Liver (tissue), 9 donors: ENCODE measurements around the gene ZSCAN22. TPM values are rescaled to one million over a fixed set of nuclear protein-coding genes. Genes with fewer than 3 reads are reported as not detected.

Source experiments
- DNase-seq: peaks from one replicate; pipeline ENCODE4 v3.0.0-alpha.2; 2017; ENCODE audit warnings: low spot score
- H3K27ac ChIP-seq, 2 donors: one replicate each; pipeline ENCODE4 v1.7.0; 2013; ENCODE audit warnings: inconsistent platforms in 2 of 2, low read length in 2 of 2, control low read depth in 1 of 2, low read depth in 1 of 2, mild to moderate bottlenecking in 1 of 2
- H3K27me3 ChIP-seq, 4 donors: one replicate each; pipeline versions ENCODE4 v1.6.1 to v1.7.0; 2013; ENCODE audit warnings: low read length in 3 of 4, inconsistent platforms in 1 of 4, mild to moderate bottlenecking in 1 of 4, moderate library complexity in 1 of 4; ENCODE audit not compliant: control insufficient read depth in 4 of 4, insufficient read depth in 4 of 4
- H3K36me3 ChIP-seq, 4 donors: one replicate each; pipeline versions ENCODE4 v1.6.1 to v1.7.0; 2013; ENCODE audit warnings: low read length in 3 of 4, mild to moderate bottlenecking in 3 of 4, low read depth in 1 of 4, moderate library complexity in 1 of 4; ENCODE audit not compliant: control insufficient read depth in 4 of 4, insufficient read depth in 3 of 4
- H3K4me1 ChIP-seq, 4 donors: one replicate each; pipeline versions ENCODE4 v1.6.1 to v1.7.0; 2013; ENCODE audit warnings: low read length in 3 of 4, mild to moderate bottlenecking in 3 of 4, moderate library complexity in 1 of 4; ENCODE audit not compliant: control insufficient read depth in 4 of 4, insufficient read depth in 4 of 4
- H3K4me3 ChIP-seq, 3 donors: one replicate each; pipeline versions ENCODE4 v1.6.1 to v1.7.0; 2013; ENCODE audit warnings: low read length in 3 of 3, control low read depth in 1 of 3, low read depth in 1 of 3, mild to moderate bottlenecking in 1 of 3
- H3K9ac ChIP-seq, 2 donors: one replicate each; pipeline ENCODE4 v1.7.0; 2013; ENCODE audit warnings: low read length in 2 of 2, mild to moderate bottlenecking in 2 of 2, moderate library complexity in 2 of 2, control low read depth in 1 of 2, low read depth in 1 of 2
- H3K9me3 ChIP-seq, 4 donors: one replicate each; pipeline versions ENCODE4 v1.6.1 to v1.7.0; 2013; ENCODE audit warnings: low read length in 3 of 4; ENCODE audit not compliant: control insufficient read depth in 4 of 4
- ATF3 ChIP-seq: IDR thresholded peaks from 2 replicates; pipeline ENCODE4 v1.6.1; 2016; ENCODE audit warnings: antibody characterized with exemption
- CTCF ChIP-seq: fragments of 150-350 bp; IDR thresholded peaks from 2 replicates; pipeline ENCODE4 v1.5.1; 2017; ENCODE audit warnings: improper control_type of control experiment, low read depth, low read length; ENCODE audit not compliant: missing input control
- EGR1 ChIP-seq, 2 donors: IDR thresholded peaks; 2 replicates each; pipeline ENCODE4 v1.6.1; 2016 to 2018; ENCODE audit warnings: antibody characterized with exemption in 2 of 2, low read depth in 2 of 2
- FOXA1 ChIP-seq: IDR thresholded peaks from 2 replicates; pipeline ENCODE4 v1.6.1; 2016; ENCODE audit warnings: antibody characterized with exemption
- FOXA2 ChIP-seq: IDR thresholded peaks from 2 replicates; pipeline ENCODE4 v1.6.1; 2016; ENCODE audit warnings: antibody characterized with exemption
- GABPA ChIP-seq, 2 donors: IDR thresholded peaks in 1 of 2; conservative IDR thresholded peaks in 1 of 2; 2 replicates each; pipeline ENCODE4 v1.6.1; 2016; ENCODE audit warnings: antibody characterized with exemption in 2 of 2, mild to moderate bottlenecking in 1 of 2, moderate library complexity in 1 of 2
- HNF4A ChIP-seq, 2 donors: conservative IDR thresholded peaks; 2 replicates each; pipeline ENCODE4 v1.6.1; 2016; ENCODE audit warnings: antibody characterized with exemption in 2 of 2, mild to moderate bottlenecking in 2 of 2
- HNF4G ChIP-seq: IDR thresholded peaks from 2 replicates; pipeline ENCODE4 v1.6.1; 2016; ENCODE audit warnings: antibody characterized with exemption
- JUND ChIP-seq, 2 donors: IDR thresholded peaks; 2 replicates each; pipeline ENCODE4 v1.6.1; 2016; ENCODE audit warnings: antibody characterized with exemption in 2 of 2
- MAX ChIP-seq: IDR thresholded peaks from 2 replicates; pipeline ENCODE4 v1.6.1; 2016; ENCODE audit warnings: antibody characterized with exemption
- NR2F2 ChIP-seq: IDR thresholded peaks from 2 replicates; pipeline ENCODE4 v1.6.1; 2016; ENCODE audit warnings: antibody characterized with exemption
- RAD21 ChIP-seq, 2 donors: IDR thresholded peaks; 2 replicates each; pipeline ENCODE4 v1.6.1; 2016; ENCODE audit warnings: antibody characterized with exemption in 2 of 2, mild to moderate bottlenecking in 2 of 2
- REST ChIP-seq: IDR thresholded peaks from 2 replicates; pipeline ENCODE4 v1.6.1; 2016; ENCODE audit warnings: antibody characterized with exemption, mild to moderate bottlenecking
- RXRA ChIP-seq, 2 donors: IDR thresholded peaks; 2 replicates each; pipeline ENCODE4 v1.6.1; 2017 to 2018; ENCODE audit warnings: antibody characterized with exemption in 2 of 2, mild to moderate bottlenecking in 1 of 2
- SP1 ChIP-seq: IDR thresholded peaks from 2 replicates; pipeline ENCODE4 v1.6.1; 2018; ENCODE audit warnings: antibody characterized with exemption, mild to moderate bottlenecking
- TAF1 ChIP-seq: conservative IDR thresholded peaks from 2 replicates; pipeline ENCODE4 v1.6.1; 2016; ENCODE audit warnings: antibody characterized with exemption, mild to moderate bottlenecking
- YY1 ChIP-seq: IDR thresholded peaks from 2 replicates; pipeline ENCODE4 v1.6.1; 2016; ENCODE audit warnings: antibody characterized with exemption, mild to moderate bottlenecking
- ZBTB33 ChIP-seq: IDR thresholded peaks from 2 replicates; pipeline ENCODE4 v1.6.1; 2016; ENCODE audit warnings: antibody characterized with exemption
- WGBS: extraction: QIAGEN DNeasy Blood & Tissue Kit; methylation state at CpG from one replicate; pipeline ENCODE4 v1.1.7; 2013; 5-methylcytosine and 5-hydroxymethylcytosine counted together
- polyA plus RNA-seq, 2 donors: library from polyadenylated mRNA; stranded (reverse) in 1 of 2; unstranded in 1 of 2; fragments of 200-250 nt in 1 of 2; fragments of >200 nt in 1 of 2; fragmentation: Nextera tagmentation in 1 of 2; extraction: Ambion mirVana in 1 of 2; gene quantifications; one replicate each; pipeline versions ENCODE4 v1.2.1 to v1.2.3, GENCODE V29; 2013 to 2015
- total RNA-seq, 2 donors: library from RNA; depleted of rRNA; stranded (reverse); fragments of >200 nt; gene quantifications; one replicate each; pipeline ENCODE4 v1.2.3, GENCODE V29; 2014
- donor health status: healthy.
- donor health status: healthy.
- donor health status: healthy.
- donor health status: healthy.
- donor health status: healthy.

Gene ZSCAN22
- total and polyA plus RNA-seq, 4 donors, result 0.88 to 3.5 (median 2.0) TPM

GRCh38 chr19:58305932-58306323 is 20.9 kb upstream of the ZSCAN22 start:
- H3K4me1 ChIP-seq, result peaks cover 4 to 16% (median 15%) of the 10 kb centered on the region in 4 donors
- TF ChIP-seq YY1 (no peak), CTCF (no peak), RXRA (IDR thresholded peaks at IDR 0.05) (no peak), ZBTB33 (no peak), GABPA (IDR thresholded peaks at IDR 0.05 in 1 of 2, conservative IDR thresholded peaks at IDR 0.05 in 1 of 2) (no peak), MAX (no peak), FOXA1 (no peak), SP1 (no peak), NR2F2 (no peak), REST (no peak), EGR1 (IDR thresholded peaks at IDR 0.05; ENCODE audit: low read depth in 2 of 2) (no peak), HNF4G (no peak), RAD21 (IDR thresholded peaks at IDR 0.05) (no peak), TAF1 (no peak), FOXA2 (no peak), ATF3 (no peak), JUND (IDR thresholded peaks at IDR 0.05) (no peak), HNF4A (conservative IDR thresholded peaks at IDR 0.05) (no peak)
- H3K9me3 ChIP-seq, result peaks cover 2 to 7% (median 5%) of the 10 kb centered on the region in 4 donors
- peak overlapping the region; percentile 57 to 88 for H3K9ac ChIP-seq
- no peaks in the 10 kb centered on the region for H3K27me3 ChIP-seq
- H3K36me3 ChIP-seq, result peaks cover 3 to 27% (median 18%) of the 10 kb centered on the region in 4 donors
- no peak for DNase-seq
- peak overlapping the region in 1 of 2 donors; percentile 82 for H3K27ac ChIP-seq
- 23% methylated on average over 12 of the region's 12 CpGs for WGBS
- peak overlapping the region; percentile 78 to 99 (median 99) for H3K4me3 ChIP-seq
